ENCODE data around the gene FAM111B. TPM values are rescaled to one million over a fixed set of nuclear protein-coding genes. Genes with fewer than 3 reads are reported as not detected.

The FAM111B gene
- total RNA-seq, 1 experiment from 2014 or later, result 23.6 TPM

GRCh38 chr11:59141673-59142460, 34.8 kb downstream of the FAM111B start:
- Histone ChIP-seq H3K9me3 (ENCODE audit: control insufficient read depth, insufficient read depth, low read depth, low read length) (no peaks in the 10 kb centered on the region), H3K27ac (ENCODE audit: low read length) (peak overlapping the region; percentile 95), H3K4me3 (ENCODE audit: low read depth in 2 of 2, low read length in 2 of 2) (peak overlapping the region; percentile 87 to 97), H3K27me3 (ENCODE audit: control insufficient read depth, insufficient read depth, low read length) (no peaks in the 10 kb centered on the region), H3K4me1 (ENCODE audit: control insufficient read depth, insufficient read depth, low read length) (peaks cover 21% of the 10 kb centered on the region), H3K36me3 (ENCODE audit: control insufficient read depth, insufficient read depth, low read length) (no peaks in the 10 kb centered on the region; the same call in 1 of the 2 replicates)
- CTCF ChIA-PET, result interaction anchor here (1.4 kb wide), 1 partner anchor 16 kb away, joined by 6 read pairs; no protein-coding TSS in a partner anchor
- DNase-seq (ENCODE audit: low read depth, low spot score), result no peak
- TSS peak; percentile 94 for BruUV-seq (replicated peaks)
- ATAC-seq, result no peak
- in situ Hi-C loops (cut with HindIII; ENCODE audit: low pct_unique_long_range_greater_than_20kb, low sequenced_read_pairs), result no loop called here
- POLR2A ChIA-PET, result no interaction called here
- TF ChIP-seq REST (IDR thresholded peaks at IDR 0.05; ENCODE audit: insufficient read depth in 1 of 2, low read depth in 2 of 2, low read length in 1 of 2), result no peak
- no peak for TF ChIP-seq CTCF (IDR thresholded peaks at IDR 0.05)
- TF ChIP-seq SIN3A (IDR thresholded peaks at IDR 0.05; ENCODE audit: borderline replicate concordance, insufficient read depth, low read depth, low read length), result no peak
- no peak for TF ChIP-seq POLR2AphosphoS5 (IDR thresholded peaks at IDR 0.05; ENCODE audit: low read depth, low read length)
- TF ChIP-seq TCF7L2 (IDR thresholded peaks at IDR 0.05; ENCODE audit: low read depth, low read length), result no peak
- intact Hi-C loops (cut with micrococcal nuclease; ENCODE audit: unreplicated experiment), result no loop called here

GRCh38 chr11:59142530-59143507, 35.8 kb downstream of the FAM111B start, which contains the start of gene FAM111A:
FAM111A (plus strand) TSS chr11:59142856; CDS start chr11:59148873, 6,017 bp downstream.
- H3K36me3 ChIP-seq (ENCODE audit: control insufficient read depth, insufficient read depth, low read length), result no peaks in the 10 kb centered on the region; the same call in 1 of the 2 replicates
- no TSS peak for BruUV-seq (replicated peaks)

More at GRCh38 chr11:59142530-59143507, 35.8 kb downstream of the FAM111B start, which contains the start of gene FAM111A:
- CTCF ChIA-PET, result no interaction called here
- Histone ChIP-seq H3K4me3 (ENCODE audit: low read depth in 2 of 2, low read length in 2 of 2) (peak within 1 kb of the TSS; percentile 87 to 97), H3K27me3 (ENCODE audit: control insufficient read depth, insufficient read depth, low read length) (no peaks in the 10 kb centered on the region), H3K27ac (ENCODE audit: low read length) (peak within 1 kb of the TSS; percentile 95), H3K9me3 (ENCODE audit: control insufficient read depth, insufficient read depth, low read depth, low read length) (no peaks in the 10 kb centered on the region), H3K4me1 (ENCODE audit: control insufficient read depth, insufficient read depth, low read length) (peaks cover 21% of the 10 kb centered on the region)
- in situ Hi-C loops (cut with HindIII; ENCODE audit: low pct_unique_long_range_greater_than_20kb, low sequenced_read_pairs) (no loop called here), intact Hi-C loops (cut with micrococcal nuclease; ENCODE audit: unreplicated experiment) (no loop called here)
- TF ChIP-seq SIN3A (IDR thresholded peaks at IDR 0.05; ENCODE audit: borderline replicate concordance, insufficient read depth, low read depth, low read length), result 0 out of 2 replicates have a peak, but pooled peaks have one; percentile 48
- no peak for TF ChIP-seq POLR2AphosphoS5 (IDR thresholded peaks at IDR 0.05; ENCODE audit: low read depth, low read length)
- TF ChIP-seq CTCF (IDR thresholded peaks at IDR 0.05), result peak; percentile 61
- no peak for DNase-seq (ENCODE audit: low read depth, low spot score)
- peak; percentile 86 for ATAC-seq
- POLR2A ChIA-PET, result no interaction called here

Data from Panc1 (cell line).